Endometrium (tissue), 2 donors: ENCODE measurements around the gene KRTAP5-7.
"Not testable (repeated sequence)": the region's sequence is repeated elsewhere in the genome, so short reads cannot be mapped to it uniquely, and the experiment has no call there.

ENCODE experiments used
- FAIRE-seq: peaks from 2 replicates; lab custom pipeline; 2012; peaks lifted over from hg19 to GRCh38; lab: Jason Lieb, UNC
- donor health status: control.
- donor health status: control.

The KRTAP5-7 gene

GRCh38 chr11:71526796-71527575 lies at the start of gene KRTAP5-7:
Gene KRTAP5-7, plus strand, starts transcription at chr11:71527267. Its CDS starts 34 bp downstream, at chr11:71527301.
- not testable (repeated sequence) for FAIRE-seq

- no peak for FAIRE-seq
These were observed 49.2 kb upstream of the KRTAP5-7 start for GRCh38 chr11:71477641-71478527.

GRCh38 chr11:71478528-71478840 lies 48.6 kb upstream of the KRTAP5-7 start:
- no peak for FAIRE-seq

- FAIRE-seq = no peak
These were observed 45.7 kb upstream of the KRTAP5-7 start for GRCh38 chr11:71481101-71481960.

GRCh38 chr11:71482216-71482615 lies 44.9 kb upstream of the KRTAP5-7 start:
- FAIRE-seq = no peak

- no peak for FAIRE-seq
These were observed 44.2 kb upstream of the KRTAP5-7 start for GRCh38 chr11:71482746-71483364.

- FAIRE-seq = no peak
These were observed 43.4 kb upstream of the KRTAP5-7 start for GRCh38 chr11:71483692-71484091.

GRCh38 chr11:71484248-71485062 lies 42.6 kb upstream of the KRTAP5-7 start:
- FAIRE-seq = no peak

- FAIRE-seq = no peak
These were observed 42.0 kb upstream of the KRTAP5-7 start for GRCh38 chr11:71485063-71485399.

GRCh38 chr11:71485466-71485865 lies 41.6 kb upstream of the KRTAP5-7 start:
- no peak for FAIRE-seq

GRCh38 chr11:71486320-71486719 lies 40.7 kb upstream of the KRTAP5-7 start:
- no peak for FAIRE-seq

GRCh38 chr11:71488681-71489270 lies 38.3 kb upstream of the KRTAP5-7 start:
- FAIRE-seq = no peak

GRCh38 chr11:71489311-71490043 lies 37.6 kb upstream of the KRTAP5-7 start:
- no peak for FAIRE-seq

GRCh38 chr11:71490044-71490730 lies 36.9 kb upstream of the KRTAP5-7 start:
- no peak for FAIRE-seq

GRCh38 chr11:71490731-71491390 lies 36.2 kb upstream of the KRTAP5-7 start:
- no peak for FAIRE-seq

GRCh38 chr11:71491531-71491930 lies 35.5 kb upstream of the KRTAP5-7 start:
- FAIRE-seq = no peak

- no peak for FAIRE-seq
These were observed 35.1 kb upstream of the KRTAP5-7 start for GRCh38 chr11:71491940-71492339.

- no peak for FAIRE-seq
These were observed 31.5 kb upstream of the KRTAP5-7 start for GRCh38 chr11:71495286-71496230.
